HG02642 (cell line): ENCODE measurements around the gene FFAR1.

Experiments
- ATAC-seq: cut with Tn5 transposase; IDR thresholded peaks from one replicate; pipeline ENCODE4 v1.9.1; 2021; ENCODE audit warnings: mild to moderate bottlenecking; ENCODE audit not compliant: unreplicated experiment, poor library complexity

Gene FFAR1

GRCh38 chr19:35381926-35382325 lies 34.2 kb downstream of the FFAR1 start:
- ATAC-seq = no peak

- no peak for ATAC-seq
These were observed 35.8 kb downstream of the FFAR1 start for GRCh38 chr19:35383536-35383935.

GRCh38 chr19:35388277-35389054 lies 40.8 kb downstream of the FFAR1 start:
- no peak for ATAC-seq

GRCh38 chr19:35389192-35389861 lies 41.6 kb downstream of the FFAR1 start:
- no peak for ATAC-seq

- ATAC-seq = no peak
These were observed 45.3 kb downstream of the FFAR1 start for GRCh38 chr19:35392742-35393715.

GRCh38 chr19:35395382-35396199 lies 47.9 kb downstream of the FFAR1 start:
- no peak for ATAC-seq

- ATAC-seq = no peak
These were observed 48.7 kb downstream of the FFAR1 start for GRCh38 chr19:35396240-35396885.

GRCh38 chr19:35397064-35397463 lies 49.4 kb downstream of the FFAR1 start:
- no peak for ATAC-seq
